ENCODE results near the gene DRG2. TPM values are rescaled to one million over a fixed set of nuclear protein-coding genes. Genes with fewer than 3 reads are reported as not detected.

The DRG2 gene
- 10 to 100 TPM; 20.1 to 22.3 (median 21.5) TPM for total RNA-seq
- polyA plus RNA-seq = 22.1 TPM
- long read RNA-seq, donor 1, transcript DRG2-201 (13 exons, 1,964 nt) = major isoform, 36 of 51 reads
- long read RNA-seq, donor 1, partial matches to known transcripts = 2 of 51 reads
- long read RNA-seq, donor 1, other reads (novel, unspliced or antisense) = 12 of 51 reads
- long read RNA-seq, donor 2, transcript DRG2-201 (13 exons, 1,964 nt) = major isoform, 17 of 26 reads
- long read RNA-seq, donor 2, partial matches to known transcripts = 0 of 26 reads
- long read RNA-seq, donor 2, other reads (novel, unspliced or antisense) = 8 of 26 reads
- long read RNA-seq, donor 3, transcript DRG2-201 (13 exons, 1,964 nt) = major isoform, 107 of 155 reads
- long read RNA-seq, donor 3, partial matches to known transcripts = 9 of 155 reads
- long read RNA-seq, donor 3, other reads (novel, unspliced or antisense) = 35 of 155 reads
- long read RNA-seq, donor 4, full-length matches to known transcripts = 24 of 28 reads
- long read RNA-seq, donor 4, partial matches to known transcripts = 0 of 28 reads
- long read RNA-seq, donor 4, other reads (novel, unspliced or antisense) = 4 of 28 reads

GRCh38 chr17:18087610-18088491 lies at the start of gene DRG2:
Gene DRG2, plus strand, starts transcription at chr17:18087948. Its CDS starts 76 bp downstream, at chr17:18088024.
- Histone ChIP-seq H3K9me3 (ENCODE audit: control insufficient read depth, low read length) (no peaks in the 10 kb centered on the region), H3K27me3 (ENCODE audit: control insufficient read depth, insufficient read depth) (no peaks in the 10 kb centered on the region), H3K4me1 (ENCODE audit: control insufficient read depth, insufficient read depth, low read length) (peaks cover 6% of the 10 kb centered on the region), H3K4me3 (ENCODE audit: low read length) (peak within 1 kb of the TSS; percentile 69), H3K27ac (ENCODE audit: low read length) (peak within 1 kb of the TSS; percentile 75)
- intact Hi-C loops (cut with DNase I) = no loop called here
- 1% methylated on average over 52 of the region's 52 CpGs for WGBS
- DNase-seq (peak; percentile 92 to 97 (median 97)), ATAC-seq (peak; percentile 97)

GRCh38 chr17:18038149-18038850 lies 49.4 kb upstream of the DRG2 start:
- ATAC-seq = no peak
- Histone ChIP-seq H3K27me3 (ENCODE audit: control insufficient read depth, insufficient read depth) (no peaks in the 10 kb centered on the region), H3K4me1 (ENCODE audit: control insufficient read depth, insufficient read depth, low read length) (peaks cover 16% of the 10 kb centered on the region), H3K27ac (ENCODE audit: low read length) (peak overlapping the region; percentile 18), H3K4me3 (ENCODE audit: low read length) (peak overlapping the region; percentile 74), H3K9me3 (ENCODE audit: control insufficient read depth, low read length) (no peaks in the 10 kb centered on the region)
- 7% methylated on average over 13 of the region's 13 CpGs for WGBS
- intact Hi-C loops (cut with DNase I) = loop anchor here in 3 of 4 donors (5.0 to 10.0 kb wide), 5 partner anchors 63 to 363 kb away; partner anchors contain the start of genes RAI1 (in 2 of the 3), DRC3 (in 1 of the 3) and TOM1L2 (in 1 of the 3)
- no peak for DNase-seq

- peak within 1 kb of the TSS; percentile 83 for H3K4me3 ChIP-seq (ENCODE audit: low read length)
- H3K4me1 ChIP-seq (ENCODE audit: control insufficient read depth, insufficient read depth, low read length) = peaks cover 16% of the 10 kb centered on the region
- WGBS = under 1% methylated on average over 67 of the region's 67 CpGs
- no peaks in the 10 kb centered on the region for H3K9me3 ChIP-seq (ENCODE audit: control insufficient read depth, low read length)
- intact Hi-C loops (cut with DNase I) = loop anchor here in 3 of 4 donors (5.0 to 10.0 kb wide), 5 partner anchors 64 to 364 kb away; partner anchors contain the start of genes RAI1 (in 2 of the 3), DRC3 (in 1 of the 3) and TOM1L2 (in 1 of the 3)
- H3K27me3 ChIP-seq (ENCODE audit: control insufficient read depth, insufficient read depth) = no peaks in the 10 kb centered on the region
- ATAC-seq (peak; percentile 98), DNase-seq (peak; percentile 100)
- peak within 1 kb of the TSS; percentile 58 for H3K27ac ChIP-seq (ENCODE audit: low read length)
These were observed 48.8 kb upstream of the DRG2 start, which contains the start of the genes ATPAF2 and GID4 for GRCh38 chr17:18038861-18039534. Gene ATPAF2, minus strand, starts transcription at chr17:18039168. Its CDS starts 155 bp downstream, at chr17:18039013. Gene GID4, plus strand, starts transcription at chr17:18039408. Its CDS starts 57 bp downstream, at chr17:18039465.

GRCh38 chr17:18039535-18040260 lies 48.0 kb upstream of the DRG2 start:
- DNase-seq (peak in 2 of 3 donors; percentile 32 to 67), ATAC-seq (peak; percentile 62 to 67)
- no peaks in the 10 kb centered on the region for H3K27me3 ChIP-seq (ENCODE audit: control insufficient read depth, insufficient read depth)
- peak overlapping the region; percentile 58 for H3K27ac ChIP-seq (ENCODE audit: low read length)
- intact Hi-C loops (cut with DNase I) = loop anchor here in 3 of 4 donors (5.0 to 10.0 kb wide), 5 partner anchors 65 to 365 kb away; partner anchors contain the start of genes RAI1 (in 2 of the 3), DRC3 (in 1 of the 3) and TOM1L2 (in 1 of the 3)
- H3K4me1 ChIP-seq (ENCODE audit: control insufficient read depth, insufficient read depth, low read length) = peaks cover 16% of the 10 kb centered on the region
- under 1% methylated on average over 81 of the region's 81 CpGs for WGBS
- peak overlapping the region; percentile 83 for H3K4me3 ChIP-seq (ENCODE audit: low read length)
- no peaks in the 10 kb centered on the region for H3K9me3 ChIP-seq (ENCODE audit: control insufficient read depth, low read length)

- Histone ChIP-seq H3K27me3 (ENCODE audit: control insufficient read depth, insufficient read depth) (no peaks in the 10 kb centered on the region), H3K27ac (ENCODE audit: low read length) (no peak overlapping the region), H3K4me3 (ENCODE audit: low read length) (peak overlapping the region; percentile 83), H3K4me1 (ENCODE audit: control insufficient read depth, insufficient read depth, low read length) (peaks cover 16% of the 10 kb centered on the region), H3K9me3 (ENCODE audit: control insufficient read depth, low read length) (no peaks in the 10 kb centered on the region)
- ATAC-seq (no peak), DNase-seq (peak in 1 of 3 donors; percentile 51)
- intact Hi-C loops (cut with DNase I) = no loop called here
- 23% methylated on average over 6 of the region's 6 CpGs for WGBS
These were observed 47.4 kb upstream of the DRG2 start for GRCh38 chr17:18040261-18040858.

GRCh38 chr17:18041776-18042175 lies 46.0 kb upstream of the DRG2 start:
- H3K27me3 ChIP-seq (ENCODE audit: control insufficient read depth, insufficient read depth) = no peaks in the 10 kb centered on the region
- 42% methylated on average over 1 of the region's 1 CpG for WGBS
- intact Hi-C loops (cut with DNase I) = no loop called here
- H3K4me3 ChIP-seq (ENCODE audit: low read length) = no peak overlapping the region
- H3K27ac ChIP-seq (ENCODE audit: low read length) = no peak overlapping the region
- DNase-seq (no peak), ATAC-seq (no peak)
- peaks cover 14% of the 10 kb centered on the region for H3K4me1 ChIP-seq (ENCODE audit: control insufficient read depth, insufficient read depth, low read length)
- H3K9me3 ChIP-seq (ENCODE audit: control insufficient read depth, low read length) = no peaks in the 10 kb centered on the region

GRCh38 chr17:18042983-18043382 lies 44.8 kb upstream of the DRG2 start:
- peaks cover 14% of the 10 kb centered on the region for H3K4me1 ChIP-seq (ENCODE audit: control insufficient read depth, insufficient read depth, low read length)
- no peak for ATAC-seq
- no peaks in the 10 kb centered on the region for H3K27me3 ChIP-seq (ENCODE audit: control insufficient read depth, insufficient read depth)
- WGBS = 64% methylated on average over 8 of the region's 8 CpGs
- no peak overlapping the region for H3K27ac ChIP-seq (ENCODE audit: low read length)
- no peak for DNase-seq
- intact Hi-C loops (cut with DNase I) = no loop called here
- H3K9me3 ChIP-seq (ENCODE audit: control insufficient read depth, low read length) = no peaks in the 10 kb centered on the region
- H3K4me3 ChIP-seq (ENCODE audit: low read length) = no peak overlapping the region

- Histone ChIP-seq H3K4me3 (ENCODE audit: low read length) (no peak overlapping the region), H3K4me1 (ENCODE audit: control insufficient read depth, insufficient read depth, low read length) (peaks cover 10% of the 10 kb centered on the region), H3K9me3 (ENCODE audit: control insufficient read depth, low read length) (no peaks in the 10 kb centered on the region), H3K27me3 (ENCODE audit: control insufficient read depth, insufficient read depth) (no peaks in the 10 kb centered on the region), H3K27ac (ENCODE audit: low read length) (no peak overlapping the region)
- intact Hi-C loops (cut with DNase I) = no loop called here
- 43% methylated on average over 1 of the region's 1 CpG for WGBS
- ATAC-seq (no peak), DNase-seq (no peak)
These were observed 44.3 kb upstream of the DRG2 start for GRCh38 chr17:18043491-18043890.

GRCh38 chr17:18044609-18045008 lies 43.1 kb upstream of the DRG2 start:
- intact Hi-C loops (cut with DNase I) = no loop called here
- Histone ChIP-seq H3K4me3 (ENCODE audit: low read length) (no peak overlapping the region), H3K4me1 (ENCODE audit: control insufficient read depth, insufficient read depth, low read length) (peaks cover 10% of the 10 kb centered on the region), H3K9me3 (ENCODE audit: control insufficient read depth, low read length) (no peaks in the 10 kb centered on the region), H3K27ac (ENCODE audit: low read length) (no peak overlapping the region), H3K27me3 (ENCODE audit: control insufficient read depth, insufficient read depth) (no peaks in the 10 kb centered on the region)
- 88% methylated on average over 3 of the region's 3 CpGs for WGBS
- DNase-seq (no peak), ATAC-seq (no peak)

Measured in right cardiac atrium (tissue), 5 donors.